Activated naive CD4-positive, alpha-beta T cell treated with anti-CD3 and anti-CD28 coated beads, Interleukin-2, amount 50 U/mL, for 16 hours (primary cell): ENCODE measurements around the gene FAM149B1.
"Not testable (repeated sequence)": the region's sequence is repeated elsewhere in the genome, so short reads cannot be mapped to it uniquely, and the experiment has no call there.

ENCODE experiments used
- DNase-seq: peaks from one replicate; pipeline ENCODE4 v3.0.0-alpha.2; 2020

Gene FAM149B1

GRCh38 chr10:73238990-73239566, 71.2 kb downstream of the FAM149B1 start:
- no peak for DNase-seq

GRCh38 chr10:73239908-73240307, 72.0 kb downstream of the FAM149B1 start:
- no peak for DNase-seq

- no peak for DNase-seq
Measured at GRCh38 chr10:73244866-73245477, 77.1 kb downstream of the FAM149B1 start.

GRCh38 chr10:73246322-73246645, 78.4 kb downstream of the FAM149B1 start:
- no peak for DNase-seq

GRCh38 chr10:73246646-73247508, 79.0 kb downstream of the FAM149B1 start, which contains the start of gene DNAJC9:
TSS of gene DNAJC9 (minus strand) at chr10:73247255. CDS start at chr10:73247189, 66 bp downstream.
- peak; percentile 96 for DNase-seq

- DNase-seq: no peak
Measured at GRCh38 chr10:73247509-73248258, 79.8 kb downstream of the FAM149B1 start.

GRCh38 chr10:73248259-73248724, 80.4 kb downstream of the FAM149B1 start:
- DNase-seq: no peak

- DNase-seq: no peak
Measured at GRCh38 chr10:73251683-73252444, 83.9 kb downstream of the FAM149B1 start.

- peak; percentile 92 for DNase-seq
Measured at GRCh38 chr10:73252445-73253224, 84.7 kb downstream of the FAM149B1 start, which contains the start of gene MRPS16. TSS of gene MRPS16 (minus strand) at chr10:73252644. CDS start at chr10:73252482, 162 bp downstream.

GRCh38 chr10:73253225-73253555, 85.3 kb downstream of the FAM149B1 start:
- DNase-seq: no peak

- not testable (repeated sequence) for DNase-seq
Measured at GRCh38 chr10:73258612-73259011, 90.7 kb downstream of the FAM149B1 start.

- no peak for DNase-seq
Measured at GRCh38 chr10:73261362-73261995, 93.6 kb downstream of the FAM149B1 start.

- no peak for DNase-seq
Measured at GRCh38 chr10:73262105-73262730, 94.3 kb downstream of the FAM149B1 start.

GRCh38 chr10:73262880-73263555, 95.1 kb downstream of the FAM149B1 start:
- DNase-seq: no peak

- no peak for DNase-seq
Measured at GRCh38 chr10:73263693-73264347, 95.9 kb downstream of the FAM149B1 start.

- DNase-seq: no peak
Measured at GRCh38 chr10:73264423-73264822, 96.5 kb downstream of the FAM149B1 start.

- no peak for DNase-seq
Measured at GRCh38 chr10:73281097-73281496, 113.2 kb downstream of the FAM149B1 start.

GRCh38 chr10:73287441-73287840, 119.5 kb downstream of the FAM149B1 start:
- DNase-seq: no peak

- no peak for DNase-seq
Measured at GRCh38 chr10:73289958-73290357, 122.0 kb downstream of the FAM149B1 start.
